H1 (cell line): Measurements from ENCODE around the gene ALK. TPM values are rescaled to one million over a fixed set of nuclear protein-coding genes. Genes with fewer than 3 reads are reported as not detected.

Experiments
- CTCF ChIA-PET: fragments of 300-600 bp; sonication (Branson Sonifier 250); formaldehyde crosslinking; loops from one replicate; lab custom pipeline; 2021; ENCODE audit not compliant: partially characterized antibody; lab: Charles Lee
- POLR2A ChIA-PET: fragments of 300-600 bp; sonication (Branson Sonifier 250); formaldehyde crosslinking; loops from one replicate; lab custom pipeline; 2021; ENCODE audit warnings: inconsistent platforms; ENCODE audit not compliant: partially characterized antibody; lab: Charles Lee
- DNase-seq, 2 experiments: peaks; one replicate each; pipeline versions ENCODE4 v3.0.0 to v3.0.0-alpha.2; 2010 to 2022; ENCODE audit warnings: low spot score in 2 of 2, low read depth in 1 of 2, mixed read lengths in 1 of 2
- FAIRE-seq: peaks from 2 replicates; lab custom pipeline; 2011; peaks lifted over from hg19 to GRCh38; lab: Jason Lieb, UNC
- H2AFZ ChIP-seq: 2 replicates; pipeline ENCODE4 v1.8.1; 2012; ENCODE audit warnings: low read length, inconsistent platforms
- H2AK5ac ChIP-seq: 2 replicates; pipeline ENCODE4 v1.6.1; 2013; ENCODE audit warnings: low read depth, low read length
- H2BK120ac ChIP-seq: replicated peaks from 2 replicates; pipeline ENCODE3; 2013; ENCODE audit warnings: low read depth, low read length, inconsistent platforms
- H2BK12ac ChIP-seq: 2 replicates; pipeline ENCODE4 v1.6.1; 2013; ENCODE audit warnings: low read depth, low read length
- H2BK15ac ChIP-seq: 2 replicates; pipeline ENCODE4 v1.6.1; 2013; ENCODE audit warnings: low read length
- H2BK20ac ChIP-seq: 2 replicates; pipeline ENCODE4 v1.6.1; 2013; ENCODE audit warnings: low read length
- H2BK5ac ChIP-seq: 2 replicates; pipeline ENCODE4 v1.6.1; 2013; ENCODE audit warnings: low read depth, low read length
- H3K14ac ChIP-seq: 2 replicates; pipeline ENCODE4 v1.6.1; 2013; ENCODE audit warnings: inconsistent platforms; ENCODE audit not compliant: insufficient read length
- H3K18ac ChIP-seq: 2 replicates; pipeline ENCODE4 v1.6.1; 2013; ENCODE audit warnings: low read length; ENCODE audit errors: extremely low read depth
- H3K23ac ChIP-seq: 2 replicates; pipeline ENCODE4 v1.6.1; 2013; ENCODE audit warnings: inconsistent platforms; ENCODE audit not compliant: insufficient read length
- H3K23me2 ChIP-seq: 2 replicates; pipeline ENCODE4 v1.6.1; 2013; ENCODE audit warnings: low read depth, low read length
- H3K27ac ChIP-seq: 2 replicates; pipeline ENCODE4 v1.6.1; 2011; ENCODE audit warnings: low read depth, low read length, inconsistent platforms
- H3K27me3 ChIP-seq, 4 experiments: replicated peaks in 1 of 4; 1 replicate in 1 of 4; 2 replicates in 3 of 4; pipeline versions ENCODE4 v1.6.1 to v1.8.1; 2011 to 2013; ENCODE audit warnings: low read length in 3 of 4, mild to moderate bottlenecking in 3 of 4, inconsistent platforms in 2 of 4, mixed read lengths in 2 of 4, moderate library complexity in 1 of 4; ENCODE audit not compliant: control insufficient read depth in 3 of 4, insufficient read depth in 3 of 4; ENCODE audit errors: extremely low read depth in 1 of 4
- H3K36me3 ChIP-seq, 4 experiments: 2 replicates each; pipeline versions ENCODE4 v1.6.1 to v1.8.1; 2011 to 2013; ENCODE audit warnings: mild to moderate bottlenecking in 4 of 4, low read length in 3 of 4, moderate library complexity in 2 of 4, control low read depth in 1 of 4, inconsistent platforms in 1 of 4; ENCODE audit not compliant: insufficient read depth in 4 of 4, control insufficient read depth in 2 of 4
- H3K4ac ChIP-seq: replicated peaks from 2 replicates; pipeline ENCODE3; 2013; ENCODE audit warnings: low read length, low read depth, mixed read lengths, inconsistent platforms; ENCODE audit not compliant: insufficient read length
- H3K4me1 ChIP-seq, 4 experiments: replicated peaks in 1 of 4; 1 replicate in 1 of 4; 2 replicates in 3 of 4; pipeline versions ENCODE4 v1.6.1 to v1.8.1; 2011 to 2013; ENCODE audit warnings: low read length in 3 of 4, inconsistent platforms in 2 of 4, mixed read lengths in 1 of 4; ENCODE audit not compliant: insufficient read depth in 4 of 4, control insufficient read depth in 3 of 4
- H3K4me2 ChIP-seq, 2 experiments: 2 replicates each; pipeline versions ENCODE4 v1.6.1 to v1.8.1; 2011 to 2013; ENCODE audit warnings: low read depth in 2 of 2, low read length in 2 of 2, control low read depth in 1 of 2, inconsistent platforms in 1 of 2, mild to moderate bottlenecking in 1 of 2; ENCODE audit not compliant: insufficient read depth in 1 of 2
- H3K4me3 ChIP-seq, 4 experiments: fragments of 200-600, 300-600 bp in 1 of 4; sonication (generic), shearing (Covaris generic), sonication (Bioruptor Twin) in 1 of 4; 2 replicates each; pipeline versions ENCODE4 v1.5.1 to v1.8.1; 2011 to 2016; ENCODE audit warnings: low read length in 4 of 4, low read depth in 3 of 4, control low read depth in 2 of 4, inconsistent platforms in 2 of 4, mild to moderate bottlenecking in 2 of 4, mixed read lengths in 1 of 4, moderate library complexity in 1 of 4; ENCODE audit not compliant: insufficient read depth in 2 of 4; ENCODE audit errors: extremely low read depth in 1 of 4
- H3K56ac ChIP-seq: replicated peaks from 2 replicates; pipeline ENCODE3; 2013; ENCODE audit warnings: low read depth, mild to moderate bottlenecking, mixed read lengths, low read length, inconsistent platforms; ENCODE audit not compliant: insufficient read length
- H3K79me1 ChIP-seq: 2 replicates; pipeline ENCODE4 v1.6.1; 2013; ENCODE audit warnings: low read depth, low read length, control low read depth
- H3K79me2 ChIP-seq, 2 experiments: 2 replicates each; pipeline versions ENCODE4 v1.6.1 to v1.8.1; 2012 to 2013; ENCODE audit warnings: low read length in 2 of 2, mild to moderate bottlenecking in 2 of 2, inconsistent platforms in 1 of 2; ENCODE audit not compliant: insufficient read depth in 2 of 2, control insufficient read depth in 1 of 2
- H3K9ac ChIP-seq, 4 experiments: replicated peaks in 1 of 4; 1 replicate in 1 of 4; 2 replicates in 3 of 4; pipeline versions ENCODE4 v1.6.1 to v1.8.1; 2011 to 2013; ENCODE audit warnings: low read depth in 3 of 4, low read length in 3 of 4, control low read depth in 2 of 4, mild to moderate bottlenecking in 2 of 4, moderate library complexity in 2 of 4, inconsistent platforms in 1 of 4; ENCODE audit errors: extremely low read depth in 1 of 4
- H3K9me3 ChIP-seq, 2 experiments: 2 replicates each; pipeline versions ENCODE4 v1.6.1 to v1.8.1; 2012 to 2013; ENCODE audit warnings: mild to moderate bottlenecking in 2 of 2, moderate library complexity in 2 of 2, control low read depth in 1 of 2, inconsistent platforms in 1 of 2, low read depth in 1 of 2, low read length in 1 of 2, mixed read lengths in 1 of 2; ENCODE audit not compliant: insufficient read depth in 2 of 2
- H4K20me1 ChIP-seq, 2 experiments: replicated peaks in 1 of 2; 2 replicates each; pipeline versions ENCODE3 to v1.8.1; 2011 to 2013; ENCODE audit warnings: inconsistent platforms in 2 of 2, low read length in 2 of 2, mild to moderate bottlenecking in 1 of 2; ENCODE audit not compliant: insufficient read depth in 2 of 2, control insufficient read depth in 1 of 2
- H4K5ac ChIP-seq: 2 replicates; pipeline ENCODE4 v1.6.1; 2013; ENCODE audit warnings: low read length, low read depth, mixed read lengths, inconsistent platforms; ENCODE audit not compliant: insufficient read length
- H4K8ac ChIP-seq: 2 replicates; pipeline ENCODE4 v1.8.0; 2013; ENCODE audit warnings: mild to moderate bottlenecking, moderate library complexity, low read length, inconsistent platforms; ENCODE audit not compliant: insufficient read depth; ENCODE audit errors: extremely low read depth
- H4K91ac ChIP-seq: replicated peaks from 2 replicates; pipeline ENCODE3; 2013; ENCODE audit warnings: low read length, mixed read lengths, inconsistent platforms; ENCODE audit not compliant: insufficient read length
- CEBPB ChIP-seq: IDR thresholded peaks from 2 replicates; pipeline ENCODE4 v1.6.1; 2012; ENCODE audit warnings: low read depth, low read length
- HDAC6 ChIP-seq: IDR thresholded peaks from one replicate; pipeline ENCODE4 v1.7.1; 2012; ENCODE audit warnings: low read depth, mild to moderate bottlenecking, inconsistent platforms, low read length, moderate library complexity
- NANOG ChIP-seq: IDR thresholded peaks from 2 replicates; pipeline ENCODE4 v1.6.1; 2011; ENCODE audit warnings: low read length, low read depth, mild to moderate bottlenecking, inconsistent platforms; ENCODE audit not compliant: insufficient read depth, poor library complexity, severe bottlenecking
- POU5F1 ChIP-seq: IDR thresholded peaks from 2 replicates; pipeline ENCODE4 v1.6.1; 2011; ENCODE audit warnings: low read depth, mild to moderate bottlenecking, low read length, moderate library complexity
- RNF2 ChIP-seq: fragments of 200-900, 300-1000 bp; sonication (generic); IDR thresholded peaks from 2 replicates; pipeline ENCODE4 v1.7.1; 2016; ENCODE audit warnings: borderline replicate concordance, low read depth, mild to moderate bottlenecking, antibody characterized with exemption, low read length; ENCODE audit not compliant: poor library complexity, severe bottlenecking; ENCODE audit errors: missing control alignments
- RXRA ChIP-seq: IDR thresholded peaks from 2 replicates; pipeline ENCODE4 v1.6.1; 2011; ENCODE audit warnings: low read depth, mild to moderate bottlenecking, low read length, moderate library complexity; ENCODE audit not compliant: insufficient read depth
- SIRT6 ChIP-seq: IDR thresholded peaks from one replicate; pipeline ENCODE4 v1.7.1; 2012; ENCODE audit warnings: low read length, inconsistent platforms
- ZNF274 ChIP-seq: IDR thresholded peaks from 2 replicates; pipeline ENCODE4 v1.7.0; 2012; ENCODE audit warnings: low read length, borderline replicate concordance; ENCODE audit errors: extremely low read depth
- WGBS, 2 experiments: shearing (Covaris generic) in 1 of 2; methylation state at CpG; one replicate each; pipeline versions ENCODE4 v1.1.6 to v1.1.7; 2013 to 2015; ENCODE audit warnings: low lambda C conversion rate in 2 of 2, mixed read lengths in 2 of 2, inconsistent platforms in 1 of 2, low coverage in 1 of 2, missing lambda C conversion rate in 1 of 2; ENCODE audit not compliant: insufficient replicate concordance in 2 of 2, insufficient coverage in 1 of 2, insufficient read length in 1 of 2; ENCODE audit errors: extremely low coverage in 1 of 2, missing lambda C conversion rate in 1 of 2; 5-methylcytosine and 5-hydroxymethylcytosine counted together
- polyA plus RNA-seq, 7 experiments: library from polyadenylated mRNA; depleted of rRNA in 3 of 7; stranded (reverse) in 5 of 7; unstranded in 2 of 7; fragments of >200 nt in 5 of 7; fragments of 200-250 nt in 2 of 7; gene quantifications; 1 replicate in 5 of 7; 2 replicates in 1 of 7; 4 replicates in 1 of 7; pipeline versions ENCODE4 v1.2.1 to v1.2.3, GENCODE V29; 2011 to 2013; ENCODE audit warnings: missing spikeins in 2 of 7, mixed read lengths in 2 of 7
- total RNA-seq: library from RNA; stranded (reverse); fragmentation: NEBNext Ultra II Directional; extraction: Animal tissue kit (Norgen Biotek cat#: 25700); gene quantifications from 2 replicates; pipeline ENCODE4 v1.2.1, GENCODE V29; 2021
- TF ChIP-seq, protein P1 (sequence below): IDR thresholded peaks from 2 replicates; pipeline ENCODE4 v1.6.1; 2012; ENCODE audit warnings: inconsistent platforms

Gene ALK
- total and polyA plus RNA-seq, 2 of the 8 experiments (the other 6 are each of a cell fraction or from before 2014, with no cell fraction given) = 0.02 to 0.09 TPM

DNA sequence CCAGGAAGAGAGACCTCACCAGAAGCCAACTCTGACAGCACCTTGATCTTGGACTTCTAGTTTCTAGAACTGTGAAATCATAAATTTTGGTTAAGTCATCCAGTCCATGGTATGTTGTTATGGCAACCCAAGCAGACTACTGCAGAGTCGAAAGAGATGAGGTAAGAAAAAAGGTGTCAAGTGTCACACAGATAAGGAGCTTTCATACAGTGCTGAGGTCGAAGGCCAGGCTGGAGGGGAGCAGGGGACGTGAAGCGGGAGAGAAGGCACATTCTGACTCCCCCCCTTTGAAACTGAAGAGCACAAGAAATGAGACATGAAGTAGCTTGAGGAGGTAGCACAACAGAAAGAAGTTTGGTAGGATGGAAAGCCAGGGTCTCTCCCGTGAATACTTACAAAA lies 110.4 kb downstream of the ALK start:
- CTCF ChIA-PET = interaction anchor here (0.7 to 1.7 kb wide), 3 partner anchors 17 to 538 kb away, joined by 3 read pairs; no protein-coding TSS in a partner anchor
- TF ChIP-seq ZNF274 (no peak), SIRT6 (no peak), POU5F1 (no peak), HDAC6 (no peak), CEBPB (no peak), RNF2 (no peak), NANOG (no peak), RXRA (no peak)
- TF ChIP-seq, protein P1, sequence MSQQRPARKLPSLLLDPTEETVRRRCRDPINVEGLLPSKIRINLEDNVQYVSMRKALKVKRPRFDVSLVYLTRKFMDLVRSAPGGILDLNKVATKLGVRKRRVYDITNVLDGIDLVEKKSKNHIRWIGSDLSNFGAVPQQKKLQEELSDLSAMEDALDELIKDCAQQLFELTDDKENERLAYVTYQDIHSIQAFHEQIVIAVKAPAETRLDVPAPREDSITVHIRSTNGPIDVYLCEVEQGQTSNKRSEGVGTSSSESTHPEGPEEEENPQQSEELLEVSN = no peak
- TF ChIP-seq, all 59 proteins: peak for 0
- H3K27me3 ChIP-seq = no peaks in the 10 kb centered on the region
- FAIRE-seq = no peak
- no peaks in the 10 kb centered on the region for H3K79me1 ChIP-seq
- no peak overlapping the region for H3K9ac ChIP-seq
- H2BK15ac ChIP-seq = no peak overlapping the region
- H3K27ac ChIP-seq = no peak overlapping the region
- H3K4me1 ChIP-seq = no peaks in the 10 kb centered on the region
- no peaks in the 10 kb centered on the region for H3K23me2 ChIP-seq
- no peaks in the 10 kb centered on the region for H3K79me2 ChIP-seq
- no peak overlapping the region for H4K5ac ChIP-seq
- no peak overlapping the region for H2AK5ac ChIP-seq
- H4K91ac ChIP-seq = no peak overlapping the region
- no peak overlapping the region; a peak in 1 of 4 replicates for H3K4me2 ChIP-seq
- no peak for DNase-seq
- no peak overlapping the region for H3K14ac ChIP-seq
- H4K8ac ChIP-seq = no peak overlapping the region
- H2BK5ac ChIP-seq = no peak overlapping the region
- H3K4me3 ChIP-seq = no peak overlapping the region
- no peak overlapping the region for H2AFZ ChIP-seq
- H3K36me3 ChIP-seq = no peaks in the 10 kb centered on the region
- POLR2A ChIA-PET = no interaction called here
- no peak overlapping the region for H3K4ac ChIP-seq
- H3K9me3 ChIP-seq = no peaks in the 10 kb centered on the region
- WGBS, 2 experiments = 59% methylated on average over 4 of the region's 5 CpGs; no CpG with 5 or more reads in 1 of the 2 experiments
- no peak overlapping the region for H3K56ac ChIP-seq
- no peaks in the 10 kb centered on the region for H4K20me1 ChIP-seq
- H2BK20ac ChIP-seq = no peak overlapping the region
- no peak overlapping the region for H2BK12ac ChIP-seq
- no peak overlapping the region for H2BK120ac ChIP-seq
- H3K23ac ChIP-seq = no peak overlapping the region
- H3K18ac ChIP-seq = no peak overlapping the region
